Embryonic facial prominence (tissue), 1 donor: ENCODE data around the gene SOX13.

Source experiments
- DNase-seq: peaks from one replicate; pipeline ENCODE4 v3.0.0-alpha.2; 2016; ENCODE audit errors: extremely low spot score

SOX13 gene

DNA sequence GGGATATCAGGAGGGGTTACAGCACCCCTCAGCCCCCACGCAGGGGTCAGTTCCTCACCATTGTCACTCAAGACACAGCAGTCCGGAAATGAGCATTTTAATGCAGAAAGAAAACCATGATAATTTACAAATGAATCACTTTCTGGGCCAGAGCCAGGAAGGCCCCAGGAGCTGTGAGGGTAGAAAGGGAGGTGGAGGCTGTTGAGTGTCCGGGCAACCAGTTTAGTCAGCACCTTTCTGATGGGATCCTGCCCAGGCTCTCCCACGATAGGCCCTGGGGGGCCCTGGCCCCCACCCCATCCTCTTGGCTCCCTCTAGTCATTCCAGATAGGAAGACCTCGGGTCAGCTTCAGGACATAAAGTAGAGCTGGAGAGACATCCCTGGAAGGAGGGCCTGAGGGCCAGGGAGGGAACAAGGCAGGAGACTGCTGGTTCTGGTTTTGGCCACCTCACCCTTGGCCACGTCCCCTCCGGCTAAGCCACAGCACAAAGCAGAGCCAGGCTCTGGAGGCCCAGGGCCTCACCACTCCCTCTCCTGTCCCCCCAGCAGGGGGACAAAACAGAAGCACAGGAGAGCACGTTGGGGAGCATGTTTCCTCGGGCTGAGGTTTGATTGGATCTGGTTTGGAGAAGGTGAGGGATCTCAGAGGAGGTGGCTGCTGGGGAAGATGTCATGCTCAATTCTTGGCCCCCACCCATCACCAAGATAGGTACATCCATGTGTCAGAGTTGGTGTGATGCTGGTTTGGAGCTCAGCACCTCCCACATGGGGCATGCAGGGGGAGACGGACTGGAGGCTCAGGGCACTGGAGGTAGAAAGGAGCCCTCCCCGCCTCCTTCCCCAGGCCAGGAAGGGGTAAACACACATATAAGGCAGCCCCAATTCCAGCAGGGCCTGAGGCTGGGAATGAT lies 58.3 kb downstream of the SOX13 start:
- DNase-seq: no peak

DNA sequence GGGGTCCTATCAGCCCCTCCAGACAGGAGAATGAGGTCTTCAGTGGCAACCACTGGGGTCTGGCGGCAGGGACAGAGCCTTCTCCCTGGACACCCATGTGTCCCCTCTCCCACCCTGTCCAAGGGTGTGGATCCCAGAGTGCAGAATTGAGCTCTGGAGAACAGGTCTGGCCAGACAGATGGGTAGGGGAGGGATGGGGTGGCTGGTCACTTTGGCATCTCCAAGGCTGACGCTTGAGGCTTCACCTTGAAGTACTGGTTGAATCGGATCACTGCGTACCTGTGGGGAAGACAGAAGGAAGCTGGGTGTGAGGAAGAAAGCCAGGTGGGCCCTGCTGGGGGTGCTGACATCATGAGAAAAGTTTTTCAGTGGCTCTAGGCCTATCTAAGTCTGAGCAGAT lies 59.1 kb downstream of the SOX13 start:
- no peak for DNase-seq

DNA sequence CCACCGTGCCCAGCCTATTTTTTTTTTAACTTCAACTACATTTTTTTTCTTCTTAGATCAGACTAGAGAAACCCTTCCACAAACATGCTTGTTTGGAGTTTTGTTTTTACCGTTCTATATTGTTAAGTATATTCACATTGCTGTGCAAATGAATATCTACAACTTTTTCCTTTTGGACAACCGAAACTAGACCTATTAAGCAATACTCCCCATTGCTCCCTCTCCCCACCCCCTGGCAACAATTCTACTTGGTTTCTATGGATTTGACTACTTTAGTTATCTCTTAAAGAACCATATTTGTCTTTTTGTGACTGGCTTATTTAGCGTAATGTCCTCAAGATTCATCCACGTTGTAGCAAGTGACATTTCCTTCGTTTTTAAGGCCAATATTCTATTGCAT lies 59.8 kb downstream of the SOX13 start:
- DNase-seq: no peak

DNA sequence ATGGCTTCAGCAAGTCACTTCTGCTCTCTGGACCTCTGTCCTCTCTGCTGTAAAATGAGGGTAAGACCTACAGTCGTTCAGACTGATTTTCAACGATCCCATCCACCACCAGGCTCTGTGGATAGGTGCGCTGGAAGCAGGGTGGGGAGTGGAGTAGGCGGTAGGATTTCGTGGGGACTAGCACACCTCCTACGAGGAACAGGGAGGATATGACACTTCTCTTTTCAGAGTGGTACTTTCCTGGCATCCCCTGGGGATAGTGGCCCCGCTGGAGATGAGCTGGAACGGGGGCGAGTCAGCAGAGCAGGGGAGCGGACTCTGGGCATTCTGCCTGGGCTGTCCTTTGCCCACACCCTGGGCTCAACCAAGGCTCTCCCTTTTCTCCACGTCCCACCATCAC lies 61.2 kb downstream of the SOX13 start:
- DNase-seq: no peak

DNA sequence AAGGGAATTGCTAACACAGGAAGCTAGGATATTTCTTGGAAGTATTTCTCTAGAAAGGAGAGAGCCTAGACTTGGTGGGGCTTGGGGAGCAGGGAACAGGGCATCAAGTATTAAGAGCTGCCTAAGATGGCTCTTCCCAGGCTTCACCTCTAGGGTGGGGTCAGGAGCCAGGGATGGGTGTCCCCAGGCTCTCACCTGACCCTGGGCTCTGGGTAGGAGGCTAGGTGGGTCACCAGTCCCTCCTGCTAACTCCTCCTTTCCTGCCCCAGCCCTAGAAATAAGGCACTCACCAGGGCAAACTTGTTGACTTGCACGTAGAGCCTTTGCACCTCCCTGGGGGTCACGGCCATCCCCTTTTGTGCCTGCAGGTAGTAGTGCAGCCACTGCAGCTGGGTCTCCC lies 63.9 kb downstream of the SOX13 start:
- no peak for DNase-seq

DNA sequence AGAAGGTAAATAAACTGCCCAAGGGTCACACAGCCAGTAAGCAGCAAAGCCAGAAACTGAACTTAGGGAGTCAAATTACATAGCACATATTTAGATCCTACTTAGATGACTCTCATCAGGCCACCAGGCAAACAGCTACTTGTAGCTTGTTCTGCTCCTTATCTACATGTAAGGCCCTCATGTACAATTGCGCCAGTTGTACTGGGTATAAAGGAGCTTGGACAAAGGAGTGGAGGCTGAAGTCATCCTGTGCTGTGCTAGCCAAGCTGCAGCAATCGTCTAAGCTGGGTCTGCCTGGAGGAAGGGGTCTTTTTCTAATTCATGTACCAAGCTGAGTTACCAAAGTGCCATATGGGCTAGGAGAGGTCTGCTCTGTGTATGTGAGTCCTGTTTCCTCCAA lies 66.2 kb downstream of the SOX13 start:
- no peak for DNase-seq

DNA sequence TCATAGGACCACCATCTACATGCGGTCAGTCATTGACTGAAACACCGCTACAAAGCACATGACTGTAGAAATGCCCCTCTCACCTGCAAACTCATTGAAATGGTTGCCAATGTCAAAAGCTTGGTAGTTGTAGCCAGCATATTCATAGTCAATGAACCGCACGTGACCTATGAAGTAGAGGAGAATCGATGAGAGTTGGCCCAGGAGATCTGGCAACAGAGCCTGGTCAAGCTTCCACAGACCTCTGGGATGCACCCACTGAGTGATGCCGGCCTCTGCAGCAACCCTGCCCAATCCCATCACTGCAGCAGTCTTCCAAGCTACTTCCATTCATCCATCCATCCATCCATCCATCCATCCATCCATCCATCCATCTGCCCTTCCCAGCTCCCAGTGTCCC lies 67.0 kb downstream of the SOX13 start:
- DNase-seq: no peak

DNA sequence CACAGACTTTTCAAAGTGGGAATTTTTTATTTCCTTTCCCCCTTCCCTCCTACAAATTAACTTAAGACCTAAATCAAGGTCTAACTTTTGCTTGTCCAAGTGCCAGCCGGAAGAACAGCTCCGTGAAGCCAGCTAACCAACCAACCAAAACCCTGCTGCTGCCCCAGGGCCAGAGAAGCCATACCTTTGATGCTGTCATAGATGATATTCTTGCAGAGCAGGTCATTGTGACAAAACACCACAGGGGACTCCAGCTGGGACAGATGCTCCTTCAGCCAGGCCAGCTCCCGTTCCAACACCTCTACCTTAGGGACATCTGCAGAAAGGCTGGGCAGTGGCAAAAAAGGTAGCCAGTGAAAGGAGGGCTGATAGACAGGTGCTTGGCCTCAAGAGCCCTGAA lies 68.2 kb downstream of the SOX13 start:
- DNase-seq: no peak

DNA sequence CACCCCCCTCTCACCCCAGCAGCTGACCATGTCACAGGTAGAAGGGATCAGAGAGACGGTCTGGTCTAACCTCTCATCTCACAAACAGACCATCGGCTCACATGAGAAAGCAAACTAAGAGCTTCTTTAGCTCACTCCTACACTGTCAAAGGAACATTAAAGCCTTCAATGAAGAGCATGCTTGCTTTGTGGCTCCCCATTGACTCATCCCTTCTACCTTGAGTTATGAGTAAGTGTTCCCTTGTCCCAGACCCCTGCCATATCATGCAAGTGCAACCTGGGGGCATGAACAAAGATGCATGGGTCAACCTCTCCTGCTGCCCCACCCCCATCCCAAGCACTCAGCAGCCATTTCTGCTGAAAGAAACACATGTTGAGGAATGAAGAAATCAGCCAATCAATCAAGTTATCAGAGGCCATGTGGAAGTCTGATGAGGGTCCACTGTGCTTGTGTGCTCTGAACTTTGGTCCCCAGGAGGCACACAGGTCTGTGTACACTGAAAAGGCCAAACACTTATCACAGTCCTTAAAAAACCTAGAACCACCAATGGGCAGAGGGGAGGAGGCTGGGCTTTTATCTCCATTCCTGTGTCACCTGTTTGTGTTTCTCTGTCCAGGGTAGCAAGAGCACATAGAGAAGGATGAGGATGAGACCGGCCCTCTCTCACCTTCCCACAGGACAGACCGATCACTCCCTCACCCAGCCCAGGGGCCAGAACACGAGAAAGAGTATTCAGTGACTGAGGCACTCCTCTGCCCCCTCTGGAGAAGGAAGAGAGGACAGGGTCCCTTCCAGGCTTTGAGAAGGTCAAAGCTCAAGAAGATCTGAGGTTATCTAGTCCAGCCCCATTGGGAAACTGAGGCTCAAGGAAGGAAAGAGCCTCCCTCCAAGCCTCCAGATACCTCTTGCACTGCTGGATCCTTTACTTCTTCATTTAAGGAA lies 69.4 kb downstream of the SOX13 start:
- no peak for DNase-seq

DNA sequence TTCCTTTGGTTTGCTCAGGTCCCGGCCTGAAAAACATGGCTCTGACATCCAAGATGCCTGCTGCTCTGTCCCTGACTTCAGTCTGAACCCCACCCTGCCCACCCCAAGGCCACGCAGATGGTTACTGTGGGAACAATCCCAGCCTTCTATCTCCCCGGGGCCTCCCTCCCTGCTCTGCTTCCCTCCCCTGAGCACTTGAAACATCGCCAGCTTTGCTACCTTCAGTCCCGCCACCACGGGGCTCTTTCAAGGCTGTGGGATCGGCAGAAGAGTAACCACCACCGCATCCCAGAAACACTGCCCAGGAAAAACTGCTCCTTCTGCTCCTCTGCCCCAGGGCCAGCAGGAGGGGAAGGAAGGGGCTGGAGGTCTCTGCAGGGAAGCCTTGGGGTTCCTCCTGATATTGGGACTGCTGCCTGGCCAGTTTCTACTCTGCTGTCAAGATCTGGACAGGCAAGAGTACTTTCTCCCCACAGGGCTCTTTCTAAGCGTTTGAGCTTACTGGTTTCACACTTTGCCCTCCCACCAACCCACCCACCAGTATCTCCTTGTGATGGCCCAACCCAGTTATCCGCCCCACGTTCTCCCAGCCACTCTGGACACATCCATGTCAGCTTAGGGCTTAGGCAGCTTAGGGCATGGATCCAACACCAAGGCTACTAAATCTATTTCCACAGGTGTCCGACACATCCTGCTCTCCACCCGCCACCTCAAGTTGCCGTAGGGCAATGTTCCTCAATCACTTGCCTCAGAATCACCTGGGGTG lies 70.5 kb downstream of the SOX13 start:
- DNase-seq: no peak

DNA sequence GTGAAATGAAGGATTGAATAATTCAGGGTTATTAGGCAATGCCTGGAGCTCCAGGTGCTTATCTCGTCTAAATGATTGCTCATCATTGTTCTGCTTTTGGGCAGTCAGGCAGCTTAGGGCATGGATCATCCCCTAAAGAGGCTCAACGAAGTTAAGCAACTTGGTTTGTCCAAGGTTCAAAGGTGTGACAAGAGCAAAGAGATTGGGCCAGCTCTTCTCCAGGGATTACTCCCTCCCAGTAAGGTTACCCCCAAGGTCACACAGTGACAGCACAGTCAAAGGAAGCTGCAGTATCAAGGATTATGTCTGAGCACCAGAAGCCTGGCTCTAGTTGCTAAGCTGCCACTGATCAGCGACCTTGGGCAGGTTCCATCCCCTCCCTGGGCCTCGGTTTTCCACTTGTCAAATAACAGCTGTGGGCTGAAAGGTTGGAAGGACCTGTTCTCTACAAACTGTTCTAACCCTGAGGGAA lies 72.2 kb downstream of the SOX13 start:
- no peak for DNase-seq

DNA sequence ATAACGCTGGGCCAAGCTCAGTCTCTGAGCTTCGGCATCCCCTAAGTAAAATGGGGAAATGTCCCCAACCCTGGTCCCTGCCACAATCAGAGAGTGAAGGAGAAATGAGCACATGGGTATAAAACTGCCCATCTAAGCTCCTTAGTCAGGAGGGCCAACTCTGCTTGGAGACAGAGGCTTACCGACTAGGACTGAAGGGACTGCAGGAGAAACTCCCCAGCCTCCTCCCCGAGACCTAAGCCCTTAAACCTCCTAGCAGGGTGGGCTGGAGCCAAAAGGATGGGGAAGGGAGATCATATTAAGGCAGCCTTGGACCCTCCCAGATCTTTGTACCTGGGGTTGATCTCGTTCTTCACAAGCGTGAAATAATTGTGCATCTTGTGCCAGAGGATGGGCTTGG lies 73.4 kb downstream of the SOX13 start:
- DNase-seq: no peak

DNA sequence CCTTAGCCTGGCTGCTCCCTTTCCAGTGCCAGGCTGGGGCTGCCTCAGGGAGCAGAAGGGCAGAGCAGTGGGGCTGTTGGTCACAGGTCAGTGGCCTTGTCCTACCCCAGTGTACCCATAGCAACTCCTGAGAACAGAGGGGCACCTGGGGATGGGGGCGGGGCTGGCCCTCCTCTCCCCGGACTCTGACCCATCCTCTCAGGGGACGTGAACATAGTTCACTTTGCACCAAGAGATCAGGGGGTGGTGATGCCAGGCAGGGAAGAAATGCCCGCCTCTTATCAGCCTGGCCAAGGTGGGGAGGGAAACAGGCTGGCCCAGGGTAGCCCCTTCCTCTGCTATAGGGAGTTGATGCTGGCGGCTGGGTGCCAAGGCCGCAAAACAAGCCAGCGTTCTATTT lies 74.0 kb downstream of the SOX13 start:
- DNase-seq: no peak

DNA sequence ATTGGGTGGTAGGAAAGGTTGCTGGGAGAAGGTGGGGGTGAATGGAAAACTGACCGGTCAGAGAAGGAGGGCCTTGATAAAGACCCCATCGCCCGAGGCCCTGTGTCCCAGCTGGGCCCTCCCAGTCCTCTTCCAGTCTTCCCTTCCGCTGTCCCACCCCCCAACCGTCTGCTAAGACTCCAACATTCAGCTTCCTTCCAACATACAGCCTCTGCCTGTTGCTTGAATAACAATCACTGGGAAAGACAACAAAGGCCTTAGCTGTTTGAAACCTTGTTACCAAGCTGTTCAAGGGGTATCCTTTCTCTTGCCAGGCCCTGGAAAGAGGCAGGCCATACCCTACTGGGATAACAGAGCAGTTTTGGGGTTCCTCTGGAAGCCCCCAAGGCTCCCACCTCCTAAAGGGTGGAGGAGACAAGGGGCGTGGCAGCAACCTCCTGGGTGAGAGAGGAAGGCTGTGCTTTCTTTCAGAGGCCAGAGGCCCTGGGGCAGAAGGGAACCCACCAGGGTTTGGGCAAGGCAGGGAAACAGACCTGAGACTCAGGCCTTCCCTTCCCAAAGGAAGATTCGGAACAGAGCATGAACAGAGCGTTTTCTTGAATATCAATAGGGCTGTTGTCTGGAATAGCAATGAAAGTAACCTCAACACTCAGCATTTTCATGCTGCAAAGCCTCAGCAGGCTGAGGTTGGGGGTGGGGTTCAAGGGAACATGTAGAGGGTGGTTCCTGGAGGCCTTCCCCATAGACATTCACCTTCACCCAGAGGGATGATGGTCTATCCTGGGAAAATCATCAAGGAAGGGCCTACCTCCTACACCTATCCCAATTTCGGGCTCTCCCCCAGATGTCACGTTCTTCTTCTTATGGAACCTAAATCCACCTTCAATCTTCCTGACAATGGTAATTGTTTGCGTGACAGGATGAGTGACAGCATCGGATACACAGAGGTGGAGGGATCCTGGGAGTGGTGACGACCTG lies 74.8 kb downstream of the SOX13 start:
- DNase-seq: no peak

DNA sequence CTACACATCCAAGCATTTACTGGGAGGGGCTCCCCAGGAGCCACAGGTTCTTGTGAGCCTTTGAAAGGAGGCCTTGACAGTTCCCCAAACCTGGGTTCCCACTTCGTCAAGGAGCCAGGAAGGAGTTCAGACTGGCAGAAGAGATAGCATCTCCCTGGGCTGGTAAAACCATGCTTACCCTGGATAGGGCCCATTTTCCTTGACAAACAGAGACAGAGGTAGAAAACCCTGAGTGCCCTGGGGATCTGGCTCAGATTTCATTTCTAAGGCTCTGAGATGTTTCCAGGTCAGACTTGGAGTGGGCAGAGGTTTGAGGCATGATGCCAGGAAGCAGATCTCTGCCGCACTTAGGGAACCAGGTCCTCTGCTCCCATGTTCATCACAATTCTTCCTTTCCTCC lies 76.2 kb downstream of the SOX13 start:
- no peak for DNase-seq

DNA sequence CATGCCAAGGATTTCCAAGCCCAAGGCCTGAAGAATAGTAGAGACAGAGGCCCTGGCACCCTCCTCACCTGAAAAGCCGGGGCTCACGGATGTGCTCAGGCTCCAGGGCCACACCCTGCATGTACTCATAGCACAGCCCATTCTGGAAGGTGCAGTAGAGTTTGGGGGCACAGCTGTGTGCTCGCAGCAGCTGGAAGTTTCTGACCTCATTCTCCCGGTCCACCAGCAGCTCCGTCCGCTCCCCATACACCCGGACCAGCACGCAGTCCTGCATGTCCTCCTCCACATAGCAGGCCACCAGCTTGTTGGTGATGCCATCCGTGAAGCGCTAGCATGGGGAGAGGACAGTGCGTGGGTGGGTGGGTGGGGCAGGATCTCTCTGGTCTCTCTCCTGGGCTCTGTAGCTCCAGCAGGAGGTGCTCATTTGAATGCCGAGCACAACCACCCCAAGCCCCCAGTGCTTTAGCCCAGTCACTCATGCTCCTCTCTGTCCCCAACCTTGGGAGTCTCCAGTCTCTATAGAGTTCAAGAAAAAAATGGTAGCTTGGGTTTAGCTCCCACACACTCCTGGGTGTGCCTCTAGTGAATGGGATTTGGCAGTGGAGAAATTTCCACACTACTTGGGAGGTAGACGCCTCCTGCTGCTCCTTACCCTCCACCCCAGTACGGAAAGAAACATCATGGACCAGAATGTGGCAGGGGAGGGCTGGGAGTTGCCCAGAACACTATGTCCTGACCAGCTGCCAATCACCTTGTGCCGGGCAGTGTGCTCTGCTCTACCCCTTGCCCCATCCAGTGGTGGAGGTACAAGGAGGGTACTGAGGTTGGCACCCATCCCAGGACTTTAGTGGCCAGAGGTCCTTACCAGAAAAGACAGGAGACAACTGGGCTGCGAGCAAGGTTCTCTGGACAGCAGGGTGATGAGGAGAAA lies 77.0 kb downstream of the SOX13 start:
- no peak for DNase-seq

DNA sequence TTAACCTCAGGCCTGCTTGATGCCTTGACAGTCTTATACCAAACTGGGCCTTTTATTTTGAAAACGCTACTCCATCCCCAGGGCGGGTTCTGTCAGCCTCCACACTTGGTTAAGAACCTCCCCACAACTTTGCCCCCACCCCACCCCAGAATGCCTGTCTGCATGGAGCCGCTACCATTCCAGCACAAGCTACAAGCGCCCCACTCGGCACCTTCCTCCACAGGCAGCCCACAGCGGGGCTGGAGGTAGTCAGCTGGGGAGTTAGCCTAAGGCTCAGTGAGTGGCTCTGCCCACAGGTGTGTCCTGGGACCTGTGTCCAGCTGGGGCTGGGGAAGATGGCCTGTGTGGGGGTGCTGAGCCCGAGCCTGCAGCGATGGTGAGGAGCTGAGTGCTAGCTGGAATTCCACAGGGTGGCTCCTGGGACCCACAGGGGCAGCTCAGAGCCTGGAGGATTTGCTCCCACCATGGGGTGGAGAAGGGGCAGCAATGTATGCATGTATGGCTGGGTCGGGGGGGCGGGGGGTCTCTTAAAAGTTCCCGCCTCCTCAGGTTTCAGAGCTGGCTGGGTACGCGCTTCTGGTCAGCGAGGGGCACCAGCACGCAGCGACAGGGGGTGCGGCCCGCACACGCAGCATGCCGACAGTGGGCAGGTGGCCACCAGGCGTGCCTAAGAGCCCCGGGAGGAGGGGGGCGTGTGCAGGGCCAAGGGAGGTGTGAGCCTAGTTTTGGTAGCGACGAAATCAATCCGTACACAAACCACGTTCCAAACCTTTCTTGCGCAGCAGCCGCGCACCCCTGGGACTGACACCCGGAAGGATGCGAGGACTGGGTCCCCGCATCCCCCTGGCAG lies 78.0 kb downstream of the SOX13 start:
- no peak for DNase-seq

DNA sequence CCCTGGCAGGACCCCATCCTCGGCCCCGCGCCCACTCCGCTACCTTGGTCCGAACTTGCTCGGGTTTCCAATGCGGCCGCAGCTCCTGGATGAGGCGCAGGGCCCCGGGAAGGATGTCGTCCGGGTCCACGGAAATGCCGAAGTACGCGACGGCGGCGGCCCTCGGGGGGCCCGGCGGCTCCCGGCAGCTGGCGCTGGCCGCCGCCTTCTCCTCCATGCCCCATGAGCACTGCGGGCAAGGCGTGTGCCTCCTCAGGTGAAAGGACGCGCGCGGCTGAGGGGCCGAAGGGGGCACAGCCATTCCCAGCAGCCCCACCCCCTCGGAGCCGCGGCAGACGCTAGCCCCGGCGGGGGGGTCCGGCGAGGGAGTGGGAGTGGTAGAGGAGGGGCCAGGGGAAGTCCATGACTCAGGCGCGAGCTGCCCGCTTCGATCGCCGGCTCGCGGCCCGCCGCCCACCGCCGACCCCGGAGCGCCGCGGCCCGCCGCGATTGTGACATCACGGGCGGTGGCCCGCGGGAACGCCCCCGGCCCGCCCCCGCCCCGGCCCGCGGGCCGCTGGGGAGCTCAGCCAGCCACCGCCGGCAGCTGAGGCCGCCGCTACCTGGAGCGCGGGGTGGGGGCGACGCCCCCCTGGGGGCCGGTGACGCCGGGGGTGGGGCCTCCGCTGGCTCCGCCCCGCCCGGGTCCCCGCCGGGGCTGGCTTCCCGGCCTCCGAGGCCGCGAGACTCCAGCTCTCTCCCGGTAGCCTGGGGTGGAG lies 78.8 kb downstream of the SOX13 start, which contains the start of gene ETNK2:
ETNK2 (minus strand) TSS at position 493 of the 758 bp plus-strand sequence; CDS start at position 301, 192 bp downstream.
- DNase-seq: peak; percentile 34
